Neutrophil (primary cell): ENCODE measurements around the gene INO80C.
"Not testable (repeated sequence)": the region's sequence is repeated elsewhere in the genome, so short reads cannot be mapped to it uniquely, and the experiment has no call there.

Experiments used
- H3K27ac ChIP-seq: fragments of 200-600 bp; sonication (generic); 2 replicates; pipeline ENCODE4 v1.5.1; 2016; ENCODE audit warnings: mild to moderate bottlenecking, moderate library complexity
- H3K27me3 ChIP-seq: fragments of 200-600 bp; sonication (generic); 2 replicates; pipeline ENCODE4 v1.6.0; 2016; ENCODE audit warnings: mild to moderate bottlenecking
- H3K36me3 ChIP-seq: fragments of 200-600 bp; sonication (generic); 2 replicates; pipeline ENCODE4 v1.5.1; 2017
- H3K4me1 ChIP-seq, 2 experiments: fragments of 200-600 bp in 1 of 2; sonication (generic) in 1 of 2; 1 replicate in 1 of 2; 2 replicates in 1 of 2; pipeline versions ENCODE4 v1.5.1 to v1.6.1; 2013 to 2016; ENCODE audit warnings: low read depth in 1 of 2, low read length in 1 of 2, mild to moderate bottlenecking in 1 of 2, moderate library complexity in 1 of 2; ENCODE audit not compliant: control insufficient read depth in 1 of 2, insufficient read depth in 1 of 2
- H3K4me3 ChIP-seq, 2 experiments: fragments of 200-600 bp in 1 of 2; sonication (generic) in 1 of 2; 1 replicate in 1 of 2; 2 replicates in 1 of 2; pipeline ENCODE4 v1.5.1; 2013 to 2016; ENCODE audit warnings: low read depth in 1 of 2, low read length in 1 of 2, mild to moderate bottlenecking in 1 of 2, moderate library complexity in 1 of 2
- H3K9me3 ChIP-seq: fragments of 200-600 bp; sonication (generic); 2 replicates; pipeline ENCODE4 v1.5.1; 2016
- TF ChIP-seq, protein P1 (sequence below): fragments of 200-600 bp; sonication (generic); IDR thresholded peaks from 2 replicates; pipeline ENCODE4 v1.5.1; 2016; ENCODE audit warnings: antibody characterized with exemption

INO80C gene

DNA sequence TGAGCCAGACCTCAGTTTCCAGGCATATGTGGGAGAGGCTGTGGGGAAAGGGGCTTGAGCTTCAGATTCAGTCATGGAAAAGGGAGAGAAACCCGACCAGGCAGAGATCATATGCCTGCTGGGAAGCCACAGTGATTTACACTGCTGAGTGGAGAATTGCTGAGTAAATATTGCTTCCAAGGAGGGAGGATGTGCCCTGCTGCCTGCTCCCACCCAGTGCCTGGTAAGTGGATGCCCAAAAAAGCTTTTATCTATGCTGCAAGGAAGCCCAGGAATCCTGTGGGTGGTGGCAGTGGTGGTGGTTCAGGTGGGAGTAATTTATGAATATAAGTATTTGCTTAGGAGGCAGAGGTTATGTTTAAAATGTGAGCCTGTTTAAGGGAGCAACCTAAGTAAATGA, 39.5 kb downstream of the INO80C start:
- Histone ChIP-seq H3K4me1 (no peaks in the 10 kb centered on the region), H3K4me3 (no peak overlapping the region), H3K27ac (no peak overlapping the region), H3K36me3 (no peaks in the 10 kb centered on the region), H3K9me3 (no peaks in the 10 kb centered on the region), H3K27me3 (no peaks in the 10 kb centered on the region)
- TF ChIP-seq, protein P1, sequence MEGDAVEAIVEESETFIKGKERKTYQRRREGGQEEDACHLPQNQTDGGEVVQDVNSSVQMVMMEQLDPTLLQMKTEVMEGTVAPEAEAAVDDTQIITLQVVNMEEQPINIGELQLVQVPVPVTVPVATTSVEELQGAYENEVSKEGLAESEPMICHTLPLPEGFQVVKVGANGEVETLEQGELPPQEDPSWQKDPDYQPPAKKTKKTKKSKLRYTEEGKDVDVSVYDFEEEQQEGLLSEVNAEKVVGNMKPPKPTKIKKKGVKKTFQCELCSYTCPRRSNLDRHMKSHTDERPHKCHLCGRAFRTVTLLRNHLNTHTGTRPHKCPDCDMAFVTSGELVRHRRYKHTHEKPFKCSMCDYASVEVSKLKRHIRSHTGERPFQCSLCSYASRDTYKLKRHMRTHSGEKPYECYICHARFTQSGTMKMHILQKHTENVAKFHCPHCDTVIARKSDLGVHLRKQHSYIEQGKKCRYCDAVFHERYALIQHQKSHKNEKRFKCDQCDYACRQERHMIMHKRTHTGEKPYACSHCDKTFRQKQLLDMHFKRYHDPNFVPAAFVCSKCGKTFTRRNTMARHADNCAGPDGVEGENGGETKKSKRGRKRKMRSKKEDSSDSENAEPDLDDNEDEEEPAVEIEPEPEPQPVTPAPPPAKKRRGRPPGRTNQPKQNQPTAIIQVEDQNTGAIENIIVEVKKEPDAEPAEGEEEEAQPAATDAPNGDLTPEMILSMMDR = no peak

DNA sequence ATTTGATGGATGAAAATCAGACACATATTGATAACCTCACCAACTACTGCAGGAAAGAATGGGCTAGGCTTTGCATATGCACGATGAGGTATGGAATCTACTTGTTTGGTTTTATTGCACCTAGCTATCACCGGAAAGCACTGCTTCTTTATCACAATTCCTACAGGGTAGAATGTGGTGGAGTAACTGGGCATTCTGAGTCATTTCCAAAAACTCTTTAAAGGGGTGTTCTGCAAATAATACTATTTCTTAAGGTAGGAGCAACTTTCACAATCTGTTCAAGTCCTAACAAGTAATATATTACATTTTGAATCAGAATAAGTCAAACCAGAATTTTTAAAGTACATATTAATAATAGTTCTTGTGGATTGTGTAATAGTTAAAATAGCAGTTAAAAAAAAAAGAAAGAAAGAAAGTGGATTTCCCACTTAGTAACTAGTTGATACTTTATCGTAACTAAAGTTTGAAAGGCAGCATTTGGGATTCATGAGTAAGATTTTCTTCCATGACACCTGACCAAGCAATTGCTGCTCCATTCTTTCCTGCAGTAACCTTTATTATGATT, 40.5 kb downstream of the INO80C start:
- H3K4me3 ChIP-seq = no peak overlapping the region
- H3K9me3 ChIP-seq = no peaks in the 10 kb centered on the region
- H3K36me3 ChIP-seq = no peaks in the 10 kb centered on the region
- TF ChIP-seq, protein P1 = no peak
- no peaks in the 10 kb centered on the region for H3K4me1 ChIP-seq
- no peaks in the 10 kb centered on the region for H3K27me3 ChIP-seq
- no peak overlapping the region for H3K27ac ChIP-seq

DNA sequence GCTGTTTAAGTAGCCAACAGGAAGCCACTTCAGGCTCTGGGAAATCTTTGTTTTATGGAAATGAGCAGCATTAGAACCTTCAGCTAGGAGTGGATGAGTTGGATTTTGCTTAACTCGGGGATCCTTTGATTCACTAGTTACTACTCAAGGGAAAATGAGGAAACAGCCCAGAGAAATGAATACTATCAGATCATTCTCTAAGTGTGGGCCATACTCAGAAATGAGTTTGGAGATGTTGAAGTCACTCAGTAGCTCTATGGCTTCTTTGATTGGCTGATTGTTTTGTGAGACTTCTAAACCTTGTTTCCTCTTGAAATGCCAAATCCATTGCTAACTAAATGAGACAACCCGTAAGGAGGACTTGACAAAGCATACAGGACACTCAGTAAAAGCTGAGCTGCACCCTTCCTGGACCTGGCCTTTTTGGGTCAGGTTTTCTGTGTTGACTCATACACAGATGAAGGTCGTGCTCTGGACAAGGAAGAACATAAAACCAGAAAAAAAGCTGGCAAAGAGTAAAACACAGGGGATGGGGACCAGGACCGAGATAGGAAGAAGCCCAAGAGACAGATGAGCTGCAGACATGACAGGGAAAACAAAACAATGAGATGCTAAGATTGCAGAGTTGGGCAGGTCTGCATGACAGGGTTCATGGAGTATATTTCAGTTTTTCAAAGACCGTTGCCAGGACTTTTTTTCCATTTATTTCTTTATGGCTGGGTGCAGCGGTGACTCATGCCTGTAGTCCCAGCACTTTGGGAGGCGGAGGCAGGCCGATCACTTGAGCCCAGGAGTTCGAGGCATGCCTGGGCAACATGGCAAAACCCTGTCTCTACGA, 41.6 kb downstream of the INO80C start:
- no peak overlapping the region for H3K27ac ChIP-seq
- TF ChIP-seq, protein P1 = no peak
- no peaks in the 10 kb centered on the region for H3K27me3 ChIP-seq
- H3K36me3 ChIP-seq = no peaks in the 10 kb centered on the region
- H3K4me3 ChIP-seq = no peak overlapping the region
- H3K9me3 ChIP-seq = no peaks in the 10 kb centered on the region
- no peaks in the 10 kb centered on the region for H3K4me1 ChIP-seq

DNA sequence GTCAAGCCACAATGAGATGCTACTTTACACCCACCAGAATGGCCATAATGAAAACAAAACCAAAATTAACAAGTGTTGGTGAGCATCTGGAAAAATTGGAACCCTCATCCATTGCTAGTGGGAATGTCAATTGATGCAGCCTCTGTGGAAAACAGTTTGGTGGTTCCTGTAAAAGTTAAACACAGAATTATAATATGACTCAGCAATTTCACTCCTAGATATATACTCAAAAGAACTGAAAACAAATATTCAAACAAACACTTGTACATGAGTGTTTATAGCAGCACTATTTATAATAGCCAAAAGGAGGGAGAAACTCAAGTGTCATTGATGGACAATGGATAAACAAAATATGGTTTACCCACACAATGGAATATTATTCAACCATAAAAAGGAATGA, 43.0 kb downstream of the INO80C start:
- no peaks in the 10 kb centered on the region for H3K36me3 ChIP-seq
- TF ChIP-seq, protein P1 = no peak
- H3K9me3 ChIP-seq = no peaks in the 10 kb centered on the region
- no peaks in the 10 kb centered on the region for H3K4me1 ChIP-seq
- no peaks in the 10 kb centered on the region for H3K27me3 ChIP-seq
- H3K4me3 ChIP-seq = no peak overlapping the region
- H3K27ac ChIP-seq = no peak overlapping the region

DNA sequence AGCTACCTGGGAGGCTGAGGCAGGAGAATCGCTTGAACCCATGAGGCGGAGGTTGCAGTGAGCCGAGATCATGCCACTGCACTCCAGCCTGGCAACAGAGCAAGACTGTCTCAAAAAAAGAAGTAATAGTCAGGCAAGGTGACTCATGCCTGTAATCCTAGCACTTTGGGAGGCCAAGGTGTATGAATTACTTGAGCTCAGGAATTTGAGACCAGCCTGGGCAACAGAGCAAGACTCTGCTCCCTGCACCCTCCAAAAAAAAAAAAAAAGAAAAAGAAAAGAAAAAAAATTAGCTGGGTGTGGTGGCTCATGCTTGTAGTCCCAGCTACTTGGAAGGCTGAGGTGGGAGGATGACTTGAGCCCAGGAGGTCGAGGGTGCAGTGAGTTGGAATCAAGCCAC, 44.7 kb downstream of the INO80C start:
- H3K4me1 ChIP-seq, H3K4me3 ChIP-seq, H3K9me3 ChIP-seq, H3K36me3 ChIP-seq, H3K27me3 ChIP-seq, H3K27ac ChIP-seq: not testable (repeated sequence)

DNA sequence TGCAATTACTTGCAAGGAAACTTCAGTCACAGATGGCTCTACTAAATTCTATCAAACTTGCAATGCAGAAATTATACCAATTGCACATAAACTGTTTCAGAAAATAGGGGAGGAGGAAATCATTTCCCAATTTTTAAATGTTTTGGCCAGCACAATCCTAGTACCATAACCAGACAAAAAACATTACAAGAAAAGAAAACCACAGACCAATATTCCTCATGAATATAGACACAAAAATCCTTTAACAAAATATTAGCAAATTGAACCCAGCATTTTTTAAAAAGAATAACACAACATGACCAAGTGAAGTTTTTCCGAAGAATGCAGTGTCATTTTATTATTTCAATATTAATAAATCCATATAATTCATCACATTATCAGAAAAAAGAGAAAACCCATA, 45.8 kb downstream of the INO80C start:
- Histone ChIP-seq H3K9me3 (no peaks in the 10 kb centered on the region), H3K36me3 (no peaks in the 10 kb centered on the region), H3K4me3 (no peak overlapping the region), H3K4me1 (no peaks in the 10 kb centered on the region), H3K27me3 (no peaks in the 10 kb centered on the region), H3K27ac (no peak overlapping the region)
- TF ChIP-seq, protein P1 = no peak
